COLO829 (cell line): ENCODE results near the gene MEI1.

Source experiments
- DNase-seq: peaks from one replicate; pipeline ENCODE4 v3.0.0; 2012; ENCODE audit warnings: low spot score

MEI1 gene

DNA sequence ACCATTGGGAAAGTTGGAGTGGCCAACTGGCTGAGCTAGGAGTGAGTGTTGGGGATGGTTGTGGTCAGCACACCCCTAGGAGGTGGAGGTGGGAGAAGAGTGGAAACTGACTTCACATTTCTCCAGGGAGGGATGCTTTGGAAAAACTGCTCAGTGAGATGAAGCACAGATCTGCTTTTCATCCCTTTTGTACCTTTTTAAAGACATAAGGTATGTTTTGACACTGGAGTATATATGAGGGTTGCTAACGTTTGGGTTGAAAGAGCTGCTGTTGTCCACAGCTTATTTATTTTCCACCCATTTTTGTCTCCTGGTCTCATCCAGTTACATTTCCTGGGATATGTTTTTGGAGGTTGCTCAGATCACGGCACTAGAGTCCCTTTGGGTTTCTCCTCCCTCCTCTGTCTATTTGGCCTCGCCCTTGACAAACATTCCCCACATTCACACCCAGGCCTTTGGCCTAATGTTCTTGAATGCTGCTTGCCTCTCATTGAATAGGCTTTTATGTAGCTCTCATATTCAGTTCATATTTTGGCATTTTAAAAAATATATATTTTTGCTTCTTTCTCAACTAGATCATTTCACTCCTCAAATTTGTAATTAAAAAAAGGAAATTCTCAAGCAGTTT is 141.9 kb downstream of the MEI1 start:
- DNase-seq: no peak

DNA sequence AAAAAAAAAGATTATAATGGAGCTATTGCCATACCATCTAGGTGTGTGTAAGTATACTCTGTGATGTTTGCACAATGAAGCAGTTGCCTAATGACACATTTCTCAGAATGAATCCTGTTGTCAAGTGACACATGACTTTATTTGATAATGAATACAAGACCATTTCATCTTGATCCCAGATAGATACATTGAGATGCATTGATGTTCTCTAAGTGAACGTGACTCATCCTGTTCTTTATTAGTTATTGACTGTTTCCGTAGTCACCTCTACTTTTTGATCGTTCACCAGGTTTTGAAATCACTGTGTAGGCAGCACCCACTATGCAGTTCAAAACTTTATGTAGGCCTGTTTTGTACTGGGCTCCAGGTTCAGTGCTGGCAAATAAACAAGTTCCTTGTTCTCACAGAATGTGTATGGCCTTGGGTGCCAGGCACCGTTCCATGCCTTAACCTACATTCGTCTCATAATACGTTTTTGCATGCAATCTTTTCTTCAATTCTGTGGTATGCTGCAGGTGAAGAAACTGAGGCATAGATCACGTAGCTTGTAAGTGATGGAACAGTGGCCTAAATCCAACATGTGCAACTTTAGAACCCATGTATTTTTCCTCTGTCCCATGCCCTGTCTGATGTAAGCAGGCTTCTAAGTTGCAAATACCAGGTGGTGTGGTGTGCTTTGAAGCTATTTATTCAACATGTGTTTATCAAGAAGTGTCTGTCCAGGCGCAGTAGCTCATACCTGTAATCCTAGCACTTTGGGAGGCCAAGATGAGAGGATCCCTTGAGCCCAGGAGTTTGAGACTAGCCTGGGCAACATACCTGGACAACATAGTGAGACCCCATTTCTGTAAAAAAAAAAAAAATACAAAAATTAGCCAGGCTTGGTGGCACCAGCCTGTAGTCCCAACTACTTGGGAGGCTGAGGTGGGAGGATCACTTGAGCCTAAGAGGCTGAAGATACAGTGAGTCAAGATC is 144.0 kb downstream of the MEI1 start:
- no peak for DNase-seq

DNA sequence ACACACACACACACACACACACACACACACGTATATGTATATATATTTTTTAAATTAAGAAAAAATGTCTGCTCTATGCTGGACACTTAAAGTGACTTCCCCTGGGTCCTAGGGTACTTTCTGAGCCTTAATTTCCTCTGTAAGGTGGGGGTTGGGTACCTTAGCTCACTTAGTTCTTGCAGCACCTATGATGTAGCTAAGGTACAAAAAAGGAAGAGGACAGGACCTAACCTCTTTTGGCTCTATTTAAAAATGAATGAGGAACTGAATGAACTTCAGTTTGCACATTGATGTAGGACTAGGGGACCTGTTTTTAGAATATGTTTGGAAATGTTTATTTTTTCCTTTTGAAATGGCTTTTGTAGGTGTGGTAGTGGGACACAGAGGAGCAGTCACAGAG is 144.7 kb downstream of the MEI1 start:
- DNase-seq: no peak

DNA sequence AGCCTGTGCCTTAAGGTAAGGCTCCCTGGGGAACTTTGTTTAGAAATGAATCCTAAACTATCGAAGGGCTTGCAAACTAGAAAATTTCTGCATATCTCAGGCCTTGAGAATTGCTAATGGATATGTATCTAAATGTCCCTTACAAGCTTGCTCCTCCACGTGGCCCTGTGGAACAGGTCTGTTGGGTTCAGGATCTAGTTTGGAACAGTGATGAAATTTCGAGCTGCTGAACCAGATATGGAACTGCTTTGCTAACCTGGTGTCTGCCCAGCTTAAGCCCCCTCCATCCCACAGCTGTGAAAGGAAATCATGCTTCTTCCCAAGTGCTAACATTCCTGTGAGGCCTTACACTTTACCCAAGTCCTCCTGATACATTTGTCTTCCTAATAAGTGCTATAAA is 145.2 kb downstream of the MEI1 start:
- no peak for DNase-seq

DNA sequence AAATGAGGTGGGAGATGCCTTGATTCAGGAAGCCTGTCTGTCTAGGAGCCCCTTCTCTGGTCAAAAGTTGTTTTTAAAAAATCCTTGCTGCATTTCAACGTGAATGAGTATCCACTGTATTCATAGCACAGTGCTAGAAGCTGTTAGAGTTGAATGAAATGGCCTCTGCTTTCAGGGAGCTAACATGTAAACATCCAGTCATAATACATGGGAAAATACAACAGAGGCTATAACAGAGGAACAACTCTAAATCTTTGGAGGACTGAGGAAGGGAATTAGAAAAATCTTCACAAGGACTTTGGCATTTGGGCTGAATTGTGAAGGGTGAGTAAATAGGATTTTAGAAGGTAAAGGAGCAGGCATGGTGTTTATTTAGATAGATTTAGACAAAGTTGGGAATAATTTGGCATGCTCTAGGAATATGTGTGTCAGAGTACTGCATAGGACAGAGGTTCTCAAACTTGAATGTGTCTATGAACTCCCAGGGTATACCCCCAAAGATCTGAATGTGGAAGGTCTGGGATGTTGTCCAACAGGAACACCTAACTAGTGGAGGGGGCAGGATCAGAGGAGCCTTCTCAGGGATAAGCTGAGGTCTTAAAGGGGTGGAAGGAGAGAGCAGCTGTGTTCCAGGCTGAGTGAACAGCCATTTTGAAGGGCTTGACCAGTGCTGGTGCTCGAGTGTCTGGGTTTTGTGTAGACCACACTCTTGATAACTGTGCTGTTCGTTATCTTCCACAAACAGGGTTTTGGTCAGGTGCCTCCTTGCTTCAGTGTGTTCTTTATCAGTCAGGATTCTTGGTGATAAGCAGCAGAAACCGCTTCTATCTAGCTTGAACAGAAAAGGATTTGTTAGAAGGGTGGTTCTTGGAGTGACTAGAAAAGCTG is 146.3 kb downstream of the MEI1 start:
- no peak for DNase-seq

DNA sequence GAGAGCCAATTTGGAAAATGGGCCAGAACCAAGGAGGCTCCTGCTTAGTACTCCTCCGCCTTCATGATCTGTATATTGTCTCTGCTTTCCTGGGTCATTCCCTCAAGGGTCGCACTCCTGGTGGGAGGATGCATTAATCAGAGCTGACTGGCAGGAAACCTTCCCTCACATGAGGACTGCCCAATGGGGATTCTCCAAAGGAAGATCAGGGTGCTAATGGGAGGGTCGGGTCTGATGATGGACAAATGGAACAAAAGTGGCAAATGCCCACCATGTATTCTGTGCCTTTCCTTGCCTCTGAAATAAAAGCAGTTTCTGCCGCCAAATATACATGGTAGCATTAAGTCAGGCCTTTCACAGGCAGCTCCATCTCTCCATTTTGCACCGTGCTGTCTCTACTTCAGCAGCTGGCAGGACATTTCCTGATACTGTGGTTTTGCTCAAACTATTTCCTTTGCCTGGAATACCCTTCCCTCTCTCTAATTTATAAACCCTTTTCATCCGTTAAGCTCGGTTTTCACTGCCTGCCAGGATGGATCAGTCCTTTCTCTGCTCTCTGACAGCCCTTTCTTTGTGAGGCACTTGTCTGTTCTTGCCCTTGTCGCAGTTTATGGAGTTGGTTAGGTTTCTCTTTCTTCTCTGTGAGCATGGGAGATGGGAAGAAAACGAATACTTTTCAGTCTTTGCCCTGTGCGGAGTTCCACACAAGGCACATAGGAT is 147.1 kb downstream of the MEI1 start:
- DNase-seq: no peak

DNA sequence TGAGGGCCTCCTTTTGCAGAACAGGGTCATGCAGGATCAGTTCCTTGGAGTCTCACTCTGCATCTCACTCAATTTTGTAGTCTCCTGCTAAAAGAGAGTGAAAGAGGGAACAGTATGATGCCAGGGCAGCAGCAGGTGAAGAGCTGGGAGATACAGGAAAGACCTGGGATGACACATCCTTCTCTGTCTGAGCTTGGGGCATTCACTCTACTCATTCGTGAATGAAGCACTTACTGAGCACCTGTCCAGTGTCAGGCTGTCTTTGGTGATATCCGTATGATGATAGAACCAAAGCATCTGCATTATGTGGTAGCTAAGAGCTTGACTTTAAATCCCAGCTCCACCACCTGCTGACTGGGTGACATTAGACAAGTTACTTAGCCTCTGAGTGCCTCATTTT is 148.0 kb downstream of the MEI1 start:
- no peak for DNase-seq

DNA sequence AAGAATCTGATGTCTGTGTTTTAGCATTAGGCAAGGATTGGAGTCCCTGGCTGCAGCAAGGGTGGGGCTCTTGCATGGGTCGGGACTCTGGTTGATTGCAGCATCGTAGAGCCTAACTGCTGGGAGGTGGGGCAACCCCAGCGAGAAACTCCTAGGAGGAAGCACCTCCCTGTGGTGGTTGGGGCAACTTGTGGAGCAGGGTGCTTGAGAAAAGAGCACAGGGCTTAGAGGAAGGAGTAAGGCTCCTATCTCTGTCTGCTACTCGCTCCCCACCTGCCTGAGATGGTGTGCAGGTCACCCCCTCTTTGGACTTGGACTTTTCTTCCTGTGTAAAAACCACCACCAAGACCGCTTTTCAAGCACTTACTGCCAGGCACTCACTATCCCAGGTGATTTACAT is 149.2 kb downstream of the MEI1 start:
- no peak for DNase-seq
